K562 (cell line): Measurements from ENCODE around the gene ALDOC. TPM values are rescaled to one million over a fixed set of nuclear protein-coding genes. Genes with fewer than 3 reads are reported as not detected.

ENCODE experiments used
- ADNP ChIP-seq: fragments of 200-800 bp; sonication (Bioruptor generic); IDR thresholded peaks from 2 replicates; pipeline ENCODE4 v1.6.1; 2016; ENCODE audit warnings: missing genetic modification characterization, missing compliant biosample characterization
- BRF1 ChIP-seq: IDR thresholded peaks from 3 replicates; pipeline ENCODE4 v1.6.1; 2011; ENCODE audit warnings: borderline replicate concordance, mild to moderate bottlenecking; ENCODE audit not compliant: insufficient read length; ENCODE audit errors: extremely low read depth
- DACH1 ChIP-seq: fragments of 450-650 bp; IDR thresholded peaks from 2 replicates; pipeline ENCODE4 v1.6.1; 2018; ENCODE audit not compliant: partially characterized antibody
- HSF4 ChIP-seq: fragments of 250-450 bp; sonication (Bioruptor Pico); IDR thresholded peaks from 2 replicates; pipeline ENCODE4 v2.1.2; 2022; ENCODE audit warnings: mild to moderate bottlenecking, moderate library complexity, borderline replicate concordance
- KDM5B ChIP-seq: fragments of 200-600 bp; sonication (generic); IDR thresholded peaks from 2 replicates; pipeline ENCODE4 v1.6.1; 2012; ENCODE audit warnings: low read depth, mild to moderate bottlenecking, moderate library complexity, low read length, control low read depth, inconsistent platforms; ENCODE audit not compliant: insufficient replicate concordance
- MCM5 ChIP-seq: fragments of 450-650 bp; IDR thresholded peaks from 2 replicates; pipeline ENCODE4 v1.6.1; 2016; ENCODE audit warnings: low read depth
- PTTG1 ChIP-seq: fragments of 450-650 bp; IDR thresholded peaks from 2 replicates; pipeline ENCODE4 v1.6.1; 2016; ENCODE audit warnings: low read depth, mild to moderate bottlenecking, missing genetic modification characterization, missing compliant biosample characterization
- SOX6 ChIP-seq: fragments of 450-650 bp; IDR thresholded peaks from 2 replicates; pipeline ENCODE4 v1.6.1; 2014; ENCODE audit warnings: mild to moderate bottlenecking
- SRF ChIP-seq, 2 experiments: fragments of 250-450, 450-650 bp in 1 of 2; sonication (Bioruptor Pico) in 1 of 2; sonication (generic) in 1 of 2; formaldehyde crosslinking; IDR thresholded peaks; 2 replicates each; pipeline versions ENCODE4 v1.5.0 to v1.5.1; 2020 to 2022; ENCODE audit warnings: mild to moderate bottlenecking in 1 of 2, missing genetic modification reagents in 1 of 2
- SRSF7 ChIP-seq: fragments of 200-400 bp; formaldehyde crosslinking; optimal IDR thresholded peaks from 2 replicates; pipeline ENCODE3; 2017; ENCODE audit warnings: mild to moderate bottlenecking, low read depth, low read length
- ZFX ChIP-seq: sonication (generic); formaldehyde crosslinking; IDR thresholded peaks from 2 replicates; pipeline ENCODE4 v1.8.0; 2022; ENCODE audit warnings: mild to moderate bottlenecking, missing genetic modification reagents, moderate library complexity
- ZNF140 ChIP-seq: fragments of 250-450 bp; sonication (Bioruptor Pico); IDR thresholded peaks from 2 replicates; pipeline ENCODE4 v1.8.0; 2021; ENCODE audit warnings: moderate library complexity, mild to moderate bottlenecking, inconsistent platforms
- ZNF197 ChIP-seq: fragments of 200-800 bp; sonication (Bioruptor generic); IDR thresholded peaks from 2 replicates; pipeline ENCODE4 v1.6.1; 2016; ENCODE audit warnings: low read depth, missing genetic modification characterization, missing compliant biosample characterization
- ZNF384 ChIP-seq: IDR thresholded peaks from 2 replicates; pipeline ENCODE4 v1.6.1; 2012; ENCODE audit warnings: low read depth, low read length, improper control_type of control experiment
- ZNF431 ChIP-seq: sonication (generic); formaldehyde crosslinking; IDR thresholded peaks from 2 replicates; pipeline ENCODE4 v1.8.0; 2022; ENCODE audit warnings: mild to moderate bottlenecking, missing genetic modification reagents
- ZNF561 ChIP-seq: fragments of 450-650 bp; formaldehyde crosslinking; conservative IDR thresholded peaks from 2 replicates; pipeline ENCODE4 v1.4.0; 2020; ENCODE audit warnings: mild to moderate bottlenecking, moderate library complexity
- ZNF766 ChIP-seq: fragments of 200-800 bp; sonication (Bioruptor generic); conservative IDR thresholded peaks from 2 replicates; pipeline ENCODE4 v1.6.1; 2016; ENCODE audit warnings: missing genetic modification characterization, missing compliant biosample characterization
- polyA plus RNA-seq, 8 experiments: library from polyadenylated mRNA; depleted of rRNA in 4 of 8; stranded (reverse) in 5 of 8; unstranded in 3 of 8; fragments of >200 nt; fragmentation: Nextera tagmentation in 2 of 8; fragmentation: Illumina TruSeq in 1 of 8; extraction: Ambion mirVana in 2 of 8; extraction: Trizol in 1 of 8; gene quantifications; 2 replicates each; pipeline versions ENCODE4 v1.2.1 to v1.2.3, GENCODE V29; 2011 to 2014; ENCODE audit warnings: inconsistent platforms in 1 of 8, missing spikeins in 1 of 8
- total RNA-seq, 7 experiments: library from RNA; depleted of rRNA in 6 of 7; stranded (reverse); fragments of >200 nt in 6 of 7; fragmentation: Illumina TruSeq in 2 of 7; extraction: Trizol in 2 of 7; gene quantifications; 2 replicates each; pipeline versions ENCODE4 v1.2.1 to v1.2.3, GENCODE V29; 2011 to 2021; ENCODE audit warnings: low replicate concordance in 1 of 7
- TF ChIP-seq, protein P1 (sequence below): IDR thresholded peaks from 2 replicates; pipeline ENCODE4 v1.6.1; 2012; ENCODE audit warnings: low read depth, low read length, improper control_type of control experiment, borderline replicate concordance
- TF ChIP-seq, protein P2 (sequence below): sonication (generic); formaldehyde crosslinking; IDR thresholded peaks from 2 replicates; pipeline ENCODE4 v1.8.1; 2022; ENCODE audit warnings: missing genetic modification reagents
- TF ChIP-seq, protein P3 (sequence below), 2 experiments: fragments of 450-650 bp in 1 of 2; sonication (generic) in 1 of 2; formaldehyde crosslinking in 1 of 2; IDR thresholded peaks in 1 of 2; conservative IDR thresholded peaks in 1 of 2; 2 replicates each; pipeline versions ENCODE4 v1.6.1 to v1.8.1; 2016 to 2023; ENCODE audit warnings: mild to moderate bottlenecking in 2 of 2, moderate library complexity in 2 of 2, inconsistent platforms in 1 of 2, missing genetic modification reagents in 1 of 2
- TF ChIP-seq, protein P4 (sequence below): fragments of 250-450 bp; sonication (Bioruptor Pico); IDR thresholded peaks from 2 replicates; pipeline ENCODE4 v1.4.0; 2020; ENCODE audit warnings: mild to moderate bottlenecking

The ALDOC gene
- total and polyA plus RNA-seq, 9 of the 15 experiments (the other 6 are each of a cell fraction or from before 2014, with no cell fraction given): 43.2 to 263 (median 99.2) TPM

DNA sequence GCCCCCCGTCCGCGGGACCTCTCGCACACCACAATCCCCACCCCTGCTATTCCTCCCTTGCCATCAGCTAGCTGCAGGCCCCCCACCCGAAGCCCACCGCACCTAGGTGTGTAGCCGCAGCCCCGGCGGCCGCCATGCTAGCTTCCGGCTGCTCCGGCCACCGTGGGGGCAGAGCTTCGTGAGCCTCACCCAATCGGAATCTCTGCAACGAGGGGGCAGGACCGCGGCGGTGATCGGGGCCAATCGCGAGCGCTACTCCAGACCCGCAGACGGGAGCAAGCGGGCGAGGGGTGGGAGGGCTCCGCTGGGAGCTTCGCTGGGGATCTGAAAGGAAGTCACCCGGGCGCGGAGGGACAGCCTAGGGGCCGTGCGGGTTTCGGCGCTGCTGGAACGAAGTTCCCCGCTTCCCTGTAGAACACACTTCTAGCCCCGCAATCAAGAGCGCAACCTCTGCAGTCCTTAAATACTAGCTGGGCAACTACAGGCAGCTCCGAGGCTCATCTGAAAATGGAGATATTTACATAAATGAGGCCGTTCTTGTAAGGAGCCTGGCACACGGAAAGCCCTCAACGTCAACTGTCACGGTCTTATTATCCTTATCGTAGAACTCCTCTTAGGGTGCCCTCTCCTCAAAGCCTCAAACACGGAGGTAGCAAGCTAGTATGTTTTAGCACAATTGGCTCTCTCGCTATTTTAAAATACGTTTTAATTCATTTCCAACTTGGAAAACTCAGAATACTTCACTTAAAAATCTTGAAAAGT lies 5.2 kb downstream of the ALDOC start, which contains the start of gene PIGS (continued):
- TF ChIP-seq ZFX (peak; percentile 7; the same call in 1 of the 2 replicates), MCM5 (no peak), HSF4 (CRISPR knock-in tag) (no peak), DACH1 (no peak), KDM5B (peak; percentile 26), ZNF431 (CRISPR knock-in tag) (no peak), ZNF384 (no peak; the same call in 1 of the 2 replicates), ZNF561 (CRISPR knock-in tag) (no peak), ZNF140 (no peak), SRF (CRISPR knock-in tag; IDR thresholded peaks at IDR 0.05) (no peak), ZNF197 (no peak), ZNF766 (no peak), SRSF7 (no peak), SOX6 (peak; percentile 22; the same call in 1 of the 2 replicates), PTTG1 (tag) (no peak), BRF1 (no peak), ADNP (tag) (no peak)
- TF ChIP-seq, protein P1, sequence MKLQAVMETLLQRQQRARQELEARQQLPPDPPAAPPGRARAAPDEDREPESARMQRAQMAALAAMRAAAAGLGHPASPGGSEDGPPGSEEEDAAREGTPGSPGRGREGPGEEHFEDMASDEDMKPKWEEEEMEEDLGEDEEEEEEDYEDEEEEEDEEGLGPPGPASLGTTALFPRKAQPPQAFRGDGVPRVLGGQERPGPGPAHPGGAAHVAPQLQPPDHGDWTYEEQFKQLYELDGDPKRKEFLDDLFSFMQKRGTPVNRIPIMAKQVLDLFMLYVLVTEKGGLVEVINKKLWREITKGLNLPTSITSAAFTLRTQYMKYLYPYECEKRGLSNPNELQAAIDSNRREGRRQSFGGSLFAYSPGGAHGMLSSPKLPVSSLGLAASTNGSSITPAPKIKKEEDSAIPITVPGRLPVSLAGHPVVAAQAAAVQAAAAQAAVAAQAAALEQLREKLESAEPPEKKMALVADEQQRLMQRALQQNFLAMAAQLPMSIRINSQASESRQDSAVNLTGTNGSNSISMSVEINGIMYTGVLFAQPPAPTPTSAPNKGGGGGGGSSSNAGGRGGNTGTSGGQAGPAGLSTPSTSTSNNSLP: no peak
- TF ChIP-seq, protein P2, sequence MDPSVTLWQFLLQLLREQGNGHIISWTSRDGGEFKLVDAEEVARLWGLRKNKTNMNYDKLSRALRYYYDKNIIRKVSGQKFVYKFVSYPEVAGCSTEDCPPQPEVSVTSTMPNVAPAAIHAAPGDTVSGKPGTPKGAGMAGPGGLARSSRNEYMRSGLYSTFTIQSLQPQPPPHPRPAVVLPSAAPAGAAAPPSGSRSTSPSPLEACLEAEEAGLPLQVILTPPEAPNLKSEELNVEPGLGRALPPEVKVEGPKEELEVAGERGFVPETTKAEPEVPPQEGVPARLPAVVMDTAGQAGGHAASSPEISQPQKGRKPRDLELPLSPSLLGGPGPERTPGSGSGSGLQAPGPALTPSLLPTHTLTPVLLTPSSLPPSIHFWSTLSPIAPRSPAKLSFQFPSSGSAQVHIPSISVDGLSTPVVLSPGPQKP (CRISPR knock-in tag): no peak
- TF ChIP-seq, protein P3, sequence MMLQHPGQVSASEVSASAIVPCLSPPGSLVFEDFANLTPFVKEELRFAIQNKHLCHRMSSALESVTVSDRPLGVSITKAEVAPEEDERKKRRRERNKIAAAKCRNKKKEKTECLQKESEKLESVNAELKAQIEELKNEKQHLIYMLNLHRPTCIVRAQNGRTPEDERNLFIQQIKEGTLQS (IDR thresholded peaks at IDR 0.05): no peak
- TF ChIP-seq, protein P3 (CRISPR knock-in tag; conservative IDR thresholded peaks at IDR 0.05): 0 out of 2 replicates have a peak, but pooled peaks have one; percentile 46
- TF ChIP-seq, protein P4, sequence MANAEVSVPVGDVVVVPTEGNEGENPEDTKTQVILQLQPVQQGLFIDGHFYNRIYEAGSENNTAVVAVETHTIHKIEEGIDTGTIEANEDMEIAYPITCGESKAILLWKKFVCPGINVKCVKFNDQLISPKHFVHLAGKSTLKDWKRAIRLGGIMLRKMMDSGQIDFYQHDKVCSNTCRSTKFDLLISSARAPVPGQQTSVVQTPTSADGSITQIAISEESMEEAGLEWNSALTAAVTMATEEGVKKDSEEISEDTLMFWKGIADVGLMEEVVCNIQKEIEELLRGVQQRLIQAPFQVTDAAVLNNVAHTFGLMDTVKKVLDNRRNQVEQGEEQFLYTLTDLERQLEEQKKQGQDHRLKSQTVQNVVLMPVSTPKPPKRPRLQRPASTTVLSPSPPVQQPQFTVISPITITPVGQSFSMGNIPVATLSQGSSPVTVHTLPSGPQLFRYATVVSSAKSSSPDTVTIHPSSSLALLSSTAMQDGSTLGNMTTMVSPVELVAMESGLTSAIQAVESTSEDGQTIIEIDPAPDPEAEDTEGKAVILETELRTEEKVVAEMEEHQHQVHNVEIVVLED (CRISPR knock-in tag): no peak
